NCI-H526 treated with DMSO at 0.1 percent for 48 hours (cell line): ENCODE results near the gene MTARC2.

Source experiments
- DNase-seq: peaks from one replicate; lab custom pipeline; 2025; lab: John Stamatoyannopoulos, UW

MTARC2 gene

DNA sequence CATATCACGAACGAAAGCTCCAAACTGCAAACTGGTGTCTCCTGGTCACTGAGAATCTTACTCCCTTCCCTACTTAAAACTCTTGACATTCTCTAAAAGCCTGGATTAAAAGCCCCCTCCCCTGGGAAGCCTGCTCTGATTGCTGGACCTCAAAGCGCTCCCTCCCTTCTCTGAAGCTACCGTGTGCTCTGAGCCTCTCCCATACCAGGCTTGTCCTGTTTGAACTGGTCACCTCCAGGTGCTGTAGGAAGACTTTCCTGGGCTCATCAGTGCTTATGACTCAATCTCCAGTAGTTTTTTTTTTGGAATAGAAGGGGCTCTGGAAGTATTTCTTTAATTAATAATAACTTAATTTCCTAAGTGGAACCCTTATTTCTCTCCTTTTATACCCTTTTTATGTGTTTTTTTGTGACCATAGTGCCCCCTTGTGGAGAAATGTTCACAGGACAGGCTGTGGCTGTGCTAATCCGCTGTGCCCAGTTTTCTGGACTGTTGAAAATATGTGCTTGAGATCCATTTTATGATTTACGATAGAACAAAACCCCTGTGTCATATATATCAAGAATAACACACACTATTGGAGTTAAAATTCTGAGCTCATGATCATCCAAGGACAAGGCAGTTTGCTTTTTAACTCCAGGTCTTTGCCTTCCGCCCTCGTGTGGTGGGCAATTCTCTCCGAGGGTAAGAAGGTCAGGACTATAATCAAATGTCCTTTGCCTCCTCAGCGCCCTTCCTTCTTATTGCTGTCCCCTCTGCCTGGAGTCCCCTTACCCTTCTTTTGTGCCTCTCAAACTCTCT lies 55.5 kb downstream of the MTARC2 start:
- DNase-seq = peak; percentile 5

DNA sequence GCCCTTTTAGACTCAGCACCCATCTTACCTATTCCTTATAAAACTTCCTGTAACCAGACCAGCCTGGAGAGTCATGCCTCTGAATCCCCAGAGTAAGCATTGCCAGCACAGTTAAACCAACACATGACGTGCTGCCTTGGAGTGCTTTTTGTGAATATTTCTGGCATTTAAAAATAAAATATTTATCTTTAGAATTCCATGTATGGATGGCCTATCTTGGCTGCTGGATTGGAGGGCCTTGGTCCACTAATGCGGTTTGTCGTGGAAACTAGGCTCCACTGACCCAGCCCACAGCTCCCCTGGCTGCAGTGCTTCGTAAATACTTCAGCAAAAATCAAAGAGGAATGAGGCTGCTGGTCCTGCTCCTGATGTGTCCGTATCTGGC lies 56.1 kb downstream of the MTARC2 start:
- DNase-seq = no peak

DNA sequence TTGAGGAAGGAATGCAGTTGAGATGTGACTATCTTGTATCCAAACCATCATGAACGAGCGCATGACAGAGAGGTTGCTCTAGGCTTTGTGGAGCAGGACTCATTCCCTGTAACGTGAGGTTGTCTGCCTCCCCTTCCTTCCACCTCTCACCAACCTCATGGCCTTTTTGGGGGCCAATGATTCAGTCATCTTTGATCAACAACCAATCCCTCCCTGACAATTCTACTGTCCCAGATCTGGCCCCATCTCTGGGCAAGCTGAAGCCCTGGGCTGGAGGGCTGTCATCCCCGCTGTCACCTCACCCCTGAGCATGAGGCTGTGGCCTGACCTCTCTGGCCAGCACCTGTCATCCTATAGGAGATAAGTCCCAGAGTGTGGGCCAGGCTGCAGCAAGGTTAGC lies 58.3 kb downstream of the MTARC2 start:
- no peak for DNase-seq

GRCh38 chr1:220807726-220808125 lies 59.6 kb downstream of the MTARC2 start:
- no peak for DNase-seq

DNA sequence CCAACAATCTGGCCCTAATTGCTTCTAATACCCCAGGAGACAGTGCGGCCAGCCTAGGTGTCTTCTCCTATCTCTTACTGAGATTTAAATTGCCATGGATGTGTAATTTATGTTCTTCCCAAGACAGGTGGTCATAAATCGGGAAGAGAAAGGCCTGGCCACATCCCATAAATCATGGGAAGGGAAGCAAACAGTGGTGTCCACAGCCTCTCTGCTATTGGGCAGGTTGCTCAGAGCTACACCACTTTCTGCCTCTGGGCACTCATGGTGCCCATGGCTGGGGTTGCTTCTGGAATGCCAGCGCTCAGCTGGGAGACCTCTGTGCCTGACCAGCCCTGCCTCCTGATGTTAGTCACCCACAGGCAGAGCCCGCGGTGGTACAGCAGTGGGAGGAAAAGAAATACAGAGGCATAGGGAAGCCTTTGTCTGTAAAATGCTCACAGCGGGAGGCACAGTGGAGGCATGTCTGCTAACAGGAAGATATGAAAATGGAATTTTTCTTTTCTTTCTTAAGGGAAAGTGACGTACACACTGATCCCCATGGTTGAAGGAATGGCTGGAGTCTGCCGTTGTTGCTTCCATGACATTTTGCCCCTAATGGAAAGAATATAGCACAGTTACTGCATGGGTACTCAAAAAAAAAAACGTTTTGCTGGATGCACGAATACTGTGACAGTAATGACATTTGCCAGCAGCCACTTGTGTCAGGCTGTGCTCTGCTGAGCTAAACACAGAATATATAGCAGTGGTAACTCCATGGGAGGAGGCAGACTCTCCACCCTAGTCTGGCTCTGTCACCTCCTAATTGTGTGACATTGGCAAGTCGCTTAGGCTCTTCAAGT lies 60.4 kb downstream of the MTARC2 start:
- DNase-seq = no peak

- no peak for DNase-seq
These were observed 61.0 kb downstream of the MTARC2 start for GRCh38 chr1:220809187-220809550.

DNA sequence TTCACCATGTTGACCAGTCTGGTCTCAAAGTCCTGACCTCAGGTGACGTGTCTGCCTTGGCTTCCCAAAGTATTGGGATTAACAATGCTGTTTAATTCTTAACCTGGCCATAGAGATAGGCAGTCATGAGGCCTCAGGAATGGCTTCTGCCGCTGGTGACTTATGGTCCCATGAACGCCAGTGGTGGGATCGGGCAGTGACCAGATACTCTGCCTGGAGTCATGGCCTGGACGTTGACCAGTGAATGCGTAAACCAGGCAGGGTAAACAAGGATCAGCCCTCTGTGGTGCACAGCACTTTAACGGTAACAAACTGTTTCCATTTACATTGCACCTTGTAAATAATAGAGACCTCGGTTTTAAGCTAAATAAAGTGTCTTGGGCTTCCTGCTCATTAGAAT lies 61.6 kb downstream of the MTARC2 start:
- DNase-seq = no peak

GRCh38 chr1:220810179-220810653 lies 62.1 kb downstream of the MTARC2 start:
- DNase-seq = no peak

- no peak for DNase-seq
These were observed 62.8 kb downstream of the MTARC2 start for GRCh38 chr1:220810963-220811362.

DNA sequence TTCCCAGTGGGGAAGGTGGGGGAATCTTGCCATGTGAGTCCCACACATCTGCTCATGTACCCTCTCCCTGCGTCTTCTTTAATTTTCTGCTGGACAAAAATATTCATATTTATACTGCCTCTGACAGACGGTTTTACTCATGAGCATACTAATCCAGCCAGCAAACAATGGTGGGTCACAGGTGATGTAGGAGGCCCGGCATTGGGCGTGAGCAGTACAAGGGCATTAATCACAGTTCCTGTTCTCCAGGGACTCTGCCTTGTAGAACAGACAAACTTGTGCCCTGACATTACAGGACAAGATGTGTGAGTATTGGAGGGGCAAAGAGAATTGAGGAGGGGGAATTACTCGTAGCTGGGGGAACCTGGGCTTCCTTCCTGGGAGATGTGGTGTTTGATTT lies 63.6 kb downstream of the MTARC2 start:
- no peak for DNase-seq

DNA sequence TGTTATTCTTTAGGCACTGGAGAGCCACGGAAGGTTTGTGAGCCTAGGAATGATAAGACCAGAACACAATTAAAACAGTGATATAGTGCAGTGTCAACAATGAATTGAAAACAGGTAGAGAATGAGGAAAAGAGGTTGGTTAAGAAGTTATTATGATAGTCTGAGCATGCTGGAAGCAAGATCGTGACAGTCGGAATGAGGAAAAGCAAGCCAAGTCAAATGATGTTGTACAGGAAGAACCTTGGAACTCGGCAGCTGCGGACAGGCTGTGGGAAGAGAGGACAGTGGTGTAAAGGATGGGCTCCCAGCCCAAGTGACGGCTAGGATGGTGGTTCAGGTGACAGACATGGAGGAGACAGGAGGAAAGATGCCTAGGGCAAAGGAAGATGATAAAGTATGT lies 64.2 kb downstream of the MTARC2 start:
- no peak for DNase-seq

- no peak for DNase-seq
These were observed 64.9 kb downstream of the MTARC2 start for GRCh38 chr1:220813013-220813412.

GRCh38 chr1:220815409-220815808 lies 67.3 kb downstream of the MTARC2 start:
- DNase-seq = no peak

DNA sequence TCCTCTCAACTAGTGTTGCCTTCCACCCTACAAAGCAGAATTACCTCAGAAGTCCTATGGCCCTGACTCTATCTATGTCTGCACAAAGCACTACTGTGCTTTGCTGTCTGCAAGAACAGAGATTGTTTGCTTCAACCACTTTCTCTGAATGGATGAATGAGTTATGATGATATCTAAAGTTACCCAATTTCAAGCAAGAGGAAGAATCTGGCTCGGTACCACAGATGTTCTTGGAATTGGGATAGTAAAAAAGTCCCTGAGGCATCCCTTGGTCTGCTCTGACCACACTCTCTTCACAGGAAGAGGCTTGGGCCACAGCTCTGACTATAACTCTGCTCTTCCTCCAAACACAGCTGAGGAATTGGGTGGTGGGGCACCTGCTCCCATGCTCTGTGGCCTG lies 69.8 kb downstream of the MTARC2 start:
- no peak for DNase-seq

DNA sequence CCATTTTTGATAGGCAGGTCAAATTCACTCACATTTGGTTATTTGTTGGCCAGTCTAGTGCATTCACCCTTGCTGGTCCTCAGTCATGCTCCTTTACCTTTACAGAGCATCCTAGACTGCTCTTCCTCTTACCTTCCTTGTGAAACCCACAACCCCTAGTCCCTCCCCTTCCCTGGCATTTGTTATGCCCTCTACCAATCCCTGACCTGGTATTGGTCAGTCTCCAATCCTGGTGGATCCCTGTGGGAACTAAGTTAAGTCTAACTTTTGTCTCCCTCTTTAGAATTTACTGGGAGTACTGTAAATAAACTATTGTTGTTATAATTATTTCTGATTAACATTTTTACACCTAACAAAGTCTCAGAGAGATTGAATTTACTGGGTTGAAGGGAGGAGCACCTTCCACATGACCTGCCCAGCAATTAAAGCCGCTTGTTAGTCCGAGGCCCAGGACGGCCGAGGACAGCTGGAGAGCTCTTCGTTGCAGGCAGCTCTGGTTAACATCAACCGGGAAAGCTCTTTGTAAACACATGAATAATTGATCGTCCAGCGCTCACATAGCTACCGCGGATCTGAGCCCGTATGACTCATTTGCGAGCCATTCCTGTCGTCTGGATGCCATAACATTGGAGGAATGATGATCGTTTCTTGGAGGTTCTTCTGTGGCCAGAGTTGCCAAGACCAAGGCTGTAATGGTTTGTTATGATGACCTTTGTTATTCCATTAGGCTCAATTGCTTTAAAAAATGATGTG lies 70.5 kb downstream of the MTARC2 start:
- DNase-seq = no peak

DNA sequence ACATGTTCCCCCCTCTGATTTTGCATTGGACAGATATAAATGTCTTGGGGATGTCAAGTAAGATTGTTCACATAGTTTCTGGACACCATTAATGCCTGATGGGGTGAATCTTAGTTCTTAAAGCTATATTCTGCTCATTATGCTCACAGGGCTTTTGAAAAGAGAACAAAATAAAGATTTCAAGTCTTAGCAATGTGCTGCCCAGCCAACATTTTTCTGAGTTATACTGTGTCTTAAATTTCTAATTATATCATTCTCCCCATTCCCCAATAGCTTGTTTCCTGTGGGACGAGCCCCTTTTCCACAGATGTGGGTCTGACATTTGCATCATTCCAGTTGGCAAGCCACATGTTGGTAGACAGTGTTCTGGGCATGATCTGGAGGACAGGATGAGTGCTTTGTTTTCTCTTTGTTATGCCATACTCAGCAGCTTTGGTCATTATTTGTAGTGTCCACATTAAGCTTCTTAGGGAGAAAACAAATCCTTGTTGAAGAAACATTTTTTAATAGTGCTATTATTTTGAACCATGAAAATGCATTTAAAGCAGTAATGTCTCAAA lies 71.4 kb downstream of the MTARC2 start:
- no peak for DNase-seq

GRCh38 chr1:220824031-220824989 lies 76.2 kb downstream of the MTARC2 start:
- no peak for DNase-seq

GRCh38 chr1:220825819-220826551 lies 77.9 kb downstream of the MTARC2 start:
- DNase-seq = no peak

- DNase-seq = no peak
These were observed 78.6 kb downstream of the MTARC2 start for GRCh38 chr1:220826729-220827128.

- no peak for DNase-seq
These were observed 79.5 kb downstream of the MTARC2 start for GRCh38 chr1:220827445-220828178.
